GM20431 (cell line): ENCODE results near the gene MAPK8IP2.

Experiments used
- in situ Hi-C: fragments of 300-500 bp; cut with MseI, MboI; formaldehyde crosslinking; loops from one replicate; pipeline ENCODE4 v1.15.0; 2020; ENCODE audit warnings: low sequenced_read_pairs; ENCODE audit not compliant: unreplicated experiment

Gene MAPK8IP2

GRCh38 chr22:50574383-50574755, 26.2 kb upstream of the MAPK8IP2 start:
- in situ Hi-C loops = no loop called here

- in situ Hi-C loops = no loop called here
These were observed 25.1 kb upstream of the MAPK8IP2 start for GRCh38 chr22:50575426-50575941.

DNA sequence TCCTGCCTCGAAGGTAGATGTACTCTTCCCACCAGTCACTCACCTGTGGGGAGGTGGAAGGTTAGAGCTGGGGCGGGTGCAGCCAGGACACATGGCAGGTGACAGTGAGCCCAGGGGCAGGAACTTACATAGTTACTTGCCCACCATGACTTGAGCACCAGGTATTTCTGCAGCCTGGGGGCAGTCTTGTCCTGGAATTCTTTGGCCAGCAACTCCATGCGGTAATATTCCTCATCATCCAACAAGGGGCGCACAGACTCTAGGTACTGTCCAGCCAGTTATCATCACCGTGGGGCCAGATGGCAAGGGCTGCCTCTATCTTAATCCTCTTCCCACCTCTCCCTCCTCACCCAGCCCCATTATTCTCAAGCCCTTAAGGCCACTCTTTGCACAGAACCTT, 24.5 kb upstream of the MAPK8IP2 start:
- in situ Hi-C loops = no loop called here

- in situ Hi-C loops = no loop called here
These were observed 23.5 kb upstream of the MAPK8IP2 start for GRCh38 chr22:50576806-50577696.

DNA sequence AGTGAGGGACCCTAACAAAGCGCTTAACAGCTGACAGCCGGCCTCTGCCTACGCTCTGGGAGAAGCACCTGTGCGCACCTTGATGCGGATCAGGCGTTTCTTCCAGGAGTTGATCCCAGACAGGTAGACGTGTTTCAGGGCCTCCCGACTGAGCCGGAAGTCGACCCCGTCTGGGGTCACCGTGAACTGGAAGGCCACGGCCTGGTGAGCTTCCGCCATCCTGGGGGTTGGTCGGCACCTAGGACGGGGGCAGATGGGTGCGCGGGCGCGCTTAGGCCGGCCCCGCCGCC, 23.0 kb upstream of the MAPK8IP2 start:
- in situ Hi-C loops = no loop called here

DNA sequence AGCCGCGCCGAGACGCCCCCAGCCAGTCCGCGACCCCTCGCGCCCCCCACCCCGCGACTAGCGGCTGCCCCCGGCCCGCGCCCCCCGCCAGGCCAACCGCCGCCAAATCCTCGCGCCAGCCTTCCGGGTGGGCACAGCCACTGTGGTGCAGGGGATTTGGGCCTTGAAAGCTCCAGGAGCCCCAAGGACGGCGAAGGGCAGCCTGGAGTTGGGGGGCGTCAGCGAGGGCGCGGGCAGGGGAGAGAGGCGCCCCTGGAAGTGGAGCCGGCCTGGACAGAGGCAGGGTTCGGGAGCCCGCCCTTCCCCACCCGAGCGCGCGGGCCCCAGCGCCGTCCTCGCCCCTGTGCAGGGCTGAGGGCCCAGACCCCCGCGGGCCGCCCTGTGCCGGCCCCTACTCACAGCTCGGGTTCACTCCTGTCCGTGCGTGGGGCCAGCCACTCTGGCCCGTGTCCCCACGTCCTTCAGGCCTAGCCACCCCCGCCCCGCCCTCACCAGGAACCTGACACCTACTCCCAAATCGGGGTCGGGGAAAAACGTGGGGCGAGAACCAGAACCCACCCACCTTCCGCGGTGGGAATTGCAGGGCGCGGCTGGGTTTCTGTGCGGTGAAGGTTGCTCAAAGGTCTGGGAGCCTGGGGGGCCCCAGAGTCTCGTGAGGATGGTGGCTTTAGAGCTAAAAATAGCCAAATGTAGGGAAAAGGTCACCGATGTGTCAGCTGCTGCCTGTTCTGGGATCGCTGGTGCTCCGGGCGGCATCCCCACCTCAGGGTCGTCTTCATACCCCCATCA, 22.4 kb upstream of the MAPK8IP2 start, which contains the start of gene CPT1B:
CPT1B (minus strand) TSS at position 441 of the 789 bp plus-strand sequence. CDS start 512 bp downstream, outside the sequence.
- in situ Hi-C loops = no loop called here

GRCh38 chr22:50578776-50579310, 21.8 kb upstream of the MAPK8IP2 start:
- in situ Hi-C loops = no loop called here

DNA sequence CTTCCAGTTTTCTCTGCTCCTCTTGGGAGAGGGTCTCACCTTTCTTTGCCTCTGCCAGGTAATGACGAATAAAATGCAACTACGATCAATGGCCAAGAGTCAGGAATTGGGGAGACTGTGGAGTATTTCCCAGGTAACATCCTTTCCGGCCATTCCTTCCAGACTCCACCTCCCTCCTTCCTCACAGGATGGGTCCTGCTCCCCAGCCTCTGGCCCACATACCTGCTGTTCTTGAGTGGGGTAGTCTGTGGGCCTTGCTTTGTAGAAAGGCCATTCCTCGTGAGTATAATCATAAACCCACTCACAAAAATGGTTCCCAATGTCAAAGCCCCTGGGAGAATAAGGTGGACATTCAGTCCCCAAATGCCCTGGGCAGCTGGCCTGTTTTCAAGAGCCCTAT, 20.8 kb upstream of the MAPK8IP2 start:
- in situ Hi-C loops = no loop called here

GRCh38 chr22:50581031-50581949, 19.3 kb upstream of the MAPK8IP2 start:
- in situ Hi-C loops = no loop called here

DNA sequence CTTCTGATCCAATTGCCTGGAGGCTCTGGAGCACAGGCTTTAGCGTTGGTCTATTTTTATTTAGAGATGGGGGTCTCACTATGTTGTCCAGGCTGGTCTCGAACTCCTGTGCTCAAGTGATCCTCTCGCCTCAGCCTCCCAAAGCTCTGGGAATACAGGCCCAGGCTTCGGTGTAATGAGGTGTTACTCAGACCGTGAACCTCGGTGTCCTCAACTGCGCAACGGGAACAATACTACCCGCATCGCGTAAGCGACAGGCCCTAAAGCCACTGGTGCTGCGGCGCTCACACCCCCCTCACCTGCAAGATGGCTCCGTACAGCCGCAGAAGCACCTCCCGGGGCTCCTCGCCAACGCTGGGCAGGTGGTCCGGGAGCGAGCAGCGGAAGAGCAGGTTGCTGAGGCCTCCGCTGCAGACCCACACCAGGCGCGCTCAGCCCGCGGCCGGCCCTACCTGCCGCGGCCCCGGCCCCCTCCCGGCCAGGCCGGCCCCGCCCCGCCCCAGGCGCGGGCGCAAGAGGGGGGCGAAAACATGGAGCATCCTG, 18.6 kb upstream of the MAPK8IP2 start:
- in situ Hi-C loops = no loop called here

GRCh38 chr22:50582493-50583293, 17.9 kb upstream of the MAPK8IP2 start, which contains the start of gene CHKB:
Gene CHKB, minus strand, starts transcription at chr22:50582849. Its CDS starts 68 bp downstream, at chr22:50582781.
- in situ Hi-C loops = no loop called here

- in situ Hi-C loops = no loop called here
These were observed 17.2 kb upstream of the MAPK8IP2 start for GRCh38 chr22:50583294-50583861.

DNA sequence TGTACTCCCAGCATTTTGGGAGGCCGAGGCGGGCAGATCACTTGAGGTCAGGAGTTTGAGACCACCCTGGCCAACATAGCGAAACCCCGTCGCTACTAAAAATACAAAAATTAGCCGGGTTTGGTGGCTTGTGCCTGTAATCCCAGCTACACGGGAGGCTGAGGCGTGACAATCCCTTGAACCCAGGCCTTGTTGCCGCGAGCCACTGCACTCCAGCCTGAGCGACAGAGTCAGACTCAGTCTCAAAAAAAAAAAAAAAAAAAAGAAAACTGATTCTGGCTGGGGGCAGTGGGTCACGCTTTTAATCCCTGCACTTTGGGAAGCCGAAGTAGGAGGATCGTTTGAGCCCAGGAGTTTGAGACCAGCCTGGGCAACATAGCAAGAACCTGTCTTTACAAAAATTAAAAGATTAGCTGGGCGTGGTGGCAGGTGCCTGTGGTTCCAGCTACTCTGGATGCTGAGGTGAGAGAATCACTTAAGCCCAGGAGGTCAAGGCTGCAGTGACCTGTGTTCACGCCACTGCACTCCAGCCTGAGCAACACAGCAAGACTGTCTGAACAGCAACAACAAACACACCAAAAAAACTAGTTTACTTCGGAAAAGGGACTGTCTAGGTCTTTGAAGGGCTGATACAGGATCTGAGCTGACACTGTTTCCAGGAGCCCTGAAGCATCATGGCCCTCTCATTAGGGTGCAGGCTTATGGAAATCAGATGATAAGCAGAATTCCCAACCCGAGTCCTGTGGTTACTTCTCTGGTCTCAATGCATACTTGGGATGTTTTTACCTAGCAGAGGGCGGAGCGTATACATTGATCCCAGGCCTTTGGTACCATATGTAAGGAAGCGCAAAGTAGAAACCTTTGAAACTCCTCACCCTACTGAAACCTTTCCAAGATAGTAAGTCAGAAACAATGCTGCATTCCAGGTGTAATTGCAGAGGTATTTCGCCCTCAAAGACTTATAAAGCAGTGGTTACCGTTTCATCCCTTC, 16.2 kb upstream of the MAPK8IP2 start:
- in situ Hi-C loops = no loop called here

GRCh38 chr22:50585238-50585637, 15.4 kb upstream of the MAPK8IP2 start:
- in situ Hi-C loops = no loop called here

DNA sequence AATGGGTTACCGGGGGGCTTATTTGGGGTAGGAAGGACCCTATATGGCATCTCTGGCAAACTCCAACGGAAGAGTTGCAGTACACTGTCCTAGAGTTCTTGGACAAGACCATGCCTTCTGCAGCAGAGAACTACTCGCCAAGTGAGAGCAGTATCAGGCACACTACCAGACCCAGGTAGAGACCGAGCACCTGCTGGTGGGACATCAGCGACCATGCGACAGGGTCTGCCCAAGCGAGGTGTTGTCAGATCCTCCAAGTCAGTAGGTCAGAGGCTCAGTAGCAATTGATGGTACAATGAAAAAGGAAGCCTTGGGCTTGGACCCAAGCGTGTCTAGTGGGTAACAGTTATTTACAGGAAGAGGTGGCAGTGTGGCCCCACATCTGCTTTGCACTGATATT, 14.8 kb upstream of the MAPK8IP2 start:
- in situ Hi-C loops = no loop called here

DNA sequence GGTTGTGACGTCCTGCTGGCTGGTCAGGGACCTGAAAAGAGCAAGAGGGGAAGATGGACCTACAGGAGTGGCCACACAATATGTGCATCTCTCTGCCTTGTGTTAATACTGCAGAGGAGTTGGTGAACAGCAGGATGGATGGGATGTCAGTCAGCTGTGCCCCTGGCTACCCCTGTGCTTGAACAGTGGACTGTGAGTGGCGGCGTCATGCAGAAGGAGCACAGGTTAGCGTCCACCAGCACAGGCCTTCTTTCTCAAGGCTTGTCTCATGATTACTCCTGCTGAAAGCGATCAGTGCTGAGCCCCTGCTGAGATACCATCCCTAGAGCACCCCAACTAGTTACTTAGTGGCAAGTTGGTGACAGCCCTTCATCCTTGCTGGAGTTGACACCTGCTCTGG, 14.2 kb upstream of the MAPK8IP2 start:
- in situ Hi-C loops = no loop called here

DNA sequence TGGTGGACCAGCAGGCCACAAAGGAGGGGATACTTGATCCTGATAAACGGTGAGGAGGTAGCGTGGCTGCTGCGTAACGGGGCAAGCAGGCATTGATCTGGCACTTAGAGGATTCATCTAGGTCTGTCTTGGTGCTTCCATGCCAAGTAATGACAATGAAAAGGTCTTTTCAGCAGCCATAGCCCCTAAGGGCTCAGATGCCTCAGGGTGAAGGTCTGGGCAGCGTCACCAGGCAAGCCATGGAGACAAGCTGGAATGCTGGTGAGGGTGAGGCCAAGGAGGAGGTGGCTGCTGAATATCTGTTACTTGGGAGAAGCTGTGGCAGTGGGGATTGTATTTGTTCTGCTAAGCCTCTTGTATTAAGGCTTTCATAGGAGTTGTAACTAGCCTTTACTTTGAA, 13.2 kb upstream of the MAPK8IP2 start:
- in situ Hi-C loops = no loop called here
